IMR-90 (cell line): ENCODE measurements around the gene SRXN1. TPM values are rescaled to one million over a fixed set of nuclear protein-coding genes. Genes with fewer than 3 reads are reported as not detected.

Source experiments
- ATAC-seq: fragments of 200-7000 bp; cut with Tn5 transposase; 2 replicates; pipeline ENCODE4 v1.9.1; 2020; ENCODE audit warnings: low read depth, mild to moderate bottlenecking, moderate library complexity
- BruUV-seq: library from RNA; stranded (reverse); fragments of 400-500 nt; replicated peaks from 2 replicates; lab custom pipeline; 2021; lab: Mats Ljungman, UMichigan
- CTCF ChIA-PET: fragments of 300-600 bp; formaldehyde crosslinking; extraction: SDS; loops from one replicate; lab custom pipeline; 2021; ENCODE audit warnings: antibody characterized with exemption; lab: Yijun Ruan, JAX
- POLR2A ChIA-PET: fragments of 300-600 bp; sonication (Branson Sonifier 250); formaldehyde crosslinking; loops from one replicate; lab custom pipeline; 2022; ENCODE audit warnings: antibody characterized with exemption; ENCODE audit not compliant: unreplicated experiment; lab: Charles Lee
- DNase-seq: peaks from one replicate; pipeline ENCODE4 v3.0.0; 2013
- H2AFZ ChIP-seq: replicated peaks from 2 replicates; pipeline ENCODE3; 2013; ENCODE audit warnings: low read length, mild to moderate bottlenecking; ENCODE audit not compliant: poor library complexity
- H2AK5ac ChIP-seq: 2 replicates; pipeline ENCODE4 v1.6.1; 2013; ENCODE audit warnings: low read depth, low read length, inconsistent platforms
- H2AK9ac ChIP-seq: replicated peaks from 2 replicates; pipeline ENCODE3; 2013; ENCODE audit warnings: mild to moderate bottlenecking, low read depth, low read length, moderate library complexity; ENCODE audit not compliant: poor library complexity
- H2BK120ac ChIP-seq: 2 replicates; pipeline ENCODE4 v1.6.1; 2013; ENCODE audit warnings: low read depth, low read length, inconsistent platforms
- H2BK15ac ChIP-seq: 3 replicates; pipeline ENCODE4 v1.6.1; 2013; ENCODE audit warnings: low read depth, low read length, inconsistent platforms
- H2BK20ac ChIP-seq: 2 replicates; pipeline ENCODE4 v1.6.1; 2013; ENCODE audit warnings: low read depth, mild to moderate bottlenecking, inconsistent platforms, low read length, moderate library complexity
- H2BK5ac ChIP-seq: 2 replicates; pipeline ENCODE4 v1.6.1; 2013; ENCODE audit warnings: mild to moderate bottlenecking, low read depth, low read length, inconsistent platforms; ENCODE audit not compliant: poor library complexity, severe bottlenecking
- H3K14ac ChIP-seq: replicated peaks from 2 replicates; pipeline ENCODE4 v1.6.1; 2013; ENCODE audit warnings: low read depth, low read length, inconsistent platforms
- H3K18ac ChIP-seq: 2 replicates; pipeline ENCODE4 v1.6.1; 2013; ENCODE audit warnings: low read depth, low read length, control low read depth
- H3K23ac ChIP-seq: 2 replicates; pipeline ENCODE4 v1.6.1; 2013; ENCODE audit warnings: low read depth, low read length, inconsistent platforms
- H3K27ac ChIP-seq: 2 replicates; pipeline ENCODE4 v1.5.1; 2013; ENCODE audit warnings: mild to moderate bottlenecking, control low read depth, low read length; ENCODE audit not compliant: insufficient read depth
- H3K27me3 ChIP-seq: 2 replicates; pipeline ENCODE4 v1.6.1; 2013; ENCODE audit warnings: low read length; ENCODE audit not compliant: control insufficient read depth, insufficient read depth
- H3K36me3 ChIP-seq: 2 replicates; pipeline ENCODE4 v1.6.1; 2013; ENCODE audit warnings: low read length, mixed read lengths; ENCODE audit not compliant: control insufficient read depth, insufficient read depth
- H3K4ac ChIP-seq: 2 replicates; pipeline ENCODE4 v1.6.1; 2013; ENCODE audit warnings: low read depth, low read length, inconsistent platforms
- H3K4me1 ChIP-seq: 2 replicates; pipeline ENCODE4 v1.6.1; 2013; ENCODE audit warnings: low read length, mixed read lengths; ENCODE audit not compliant: control insufficient read depth, insufficient read depth
- H3K4me2 ChIP-seq: 2 replicates; pipeline ENCODE4 v1.6.1; 2013; ENCODE audit warnings: low read depth, mild to moderate bottlenecking, control low read depth, low read length, moderate library complexity
- H3K4me3 ChIP-seq: 2 replicates; pipeline ENCODE4 v1.5.1; 2013; ENCODE audit warnings: low read depth, mild to moderate bottlenecking, control low read depth, low read length, moderate library complexity; ENCODE audit not compliant: insufficient read depth
- H3K56ac ChIP-seq: 2 replicates; pipeline ENCODE4 v1.6.1; 2013; ENCODE audit warnings: low read length, inconsistent platforms; ENCODE audit not compliant: insufficient read depth; ENCODE audit errors: extremely low read depth
- H3K79me1 ChIP-seq, 2 experiments: 2 replicates each; pipeline ENCODE4 v1.6.1; 2013; ENCODE audit warnings: low read length in 2 of 2, inconsistent platforms in 1 of 2, low read depth in 1 of 2
- H3K9ac ChIP-seq: 2 replicates; pipeline ENCODE4 v1.6.1; 2013; ENCODE audit warnings: low read depth, low read length, control low read depth
- H3K9me1 ChIP-seq: 2 replicates; pipeline ENCODE4 v1.6.1; 2013; ENCODE audit warnings: low read length, inconsistent platforms; ENCODE audit not compliant: insufficient read depth
- H3K9me3 ChIP-seq: 2 replicates; pipeline ENCODE4 v1.6.1; 2013; ENCODE audit warnings: low read length; ENCODE audit not compliant: control insufficient read depth, insufficient read depth
- H4K20me1 ChIP-seq: 2 replicates; pipeline ENCODE4 v1.6.1; 2013; ENCODE audit warnings: low read length, inconsistent platforms; ENCODE audit not compliant: insufficient read depth
- H4K5ac ChIP-seq: 2 replicates; pipeline ENCODE4 v1.6.1; 2013; ENCODE audit warnings: mild to moderate bottlenecking, low read depth, low read length, control low read depth
- H4K8ac ChIP-seq, 2 experiments: 2 replicates each; pipeline ENCODE4 v1.6.1; 2013; ENCODE audit warnings: low read depth in 2 of 2, low read length in 2 of 2, control low read depth in 1 of 2, inconsistent platforms in 1 of 2
- H4K91ac ChIP-seq: 2 replicates; pipeline ENCODE4 v1.6.1; 2013; ENCODE audit warnings: low read depth, low read length, inconsistent platforms; ENCODE audit not compliant: insufficient read depth
- BHLHE40 ChIP-seq: fragments of 150-350 bp; IDR thresholded peaks from 2 replicates; pipeline ENCODE4 v1.6.1; 2016; ENCODE audit warnings: mild to moderate bottlenecking, low read depth, low read length
- CHD1 ChIP-seq: IDR thresholded peaks from 2 replicates; pipeline ENCODE4 v1.6.1; 2012; ENCODE audit warnings: low read depth, low read length, improper control_type of control experiment
- FOS ChIP-seq: fragments of 150-350 bp; IDR thresholded peaks from 2 replicates; pipeline ENCODE4 v1.6.1; 2016; ENCODE audit warnings: low read depth, low read length
- MAFK ChIP-seq: IDR thresholded peaks from 2 replicates; pipeline ENCODE4 v1.6.1; 2012; ENCODE audit warnings: low read depth, low read length, improper control_type of control experiment
- NFE2L2 ChIP-seq: fragments of 150-350 bp; IDR thresholded peaks from 2 replicates; pipeline ENCODE4 v1.6.1; 2016; ENCODE audit warnings: low read depth, mild to moderate bottlenecking, low read length
- POLR2A ChIP-seq: IDR thresholded peaks from 2 replicates; pipeline ENCODE4 v1.6.1; 2012; ENCODE audit warnings: mild to moderate bottlenecking, low read depth, low read length
- RAD21 ChIP-seq: IDR thresholded peaks from 2 replicates; pipeline ENCODE4 v1.6.1; 2012; ENCODE audit warnings: low read length, improper control_type of control experiment
- RCOR1 ChIP-seq: IDR thresholded peaks from 2 replicates; pipeline ENCODE4 v1.6.1; 2012; ENCODE audit warnings: mild to moderate bottlenecking, low read length, improper control_type of control experiment; ENCODE audit not compliant: insufficient replicate concordance
- RFX5 ChIP-seq: IDR thresholded peaks from 2 replicates; pipeline ENCODE4 v1.8.0; 2012; ENCODE audit warnings: low read depth, mild to moderate bottlenecking, low read length, moderate library complexity
- SMC3 ChIP-seq: fragments of 150-350 bp; IDR thresholded peaks from 2 replicates; pipeline ENCODE4 v1.6.1; 2016; ENCODE audit warnings: low read depth, mild to moderate bottlenecking, antibody characterized with exemption, low read length, moderate library complexity
- WGBS, 2 experiments: methylation state at CpG; one replicate each; pipeline versions ENCODE4 v1.1.5 to v1.1.7; 2013; ENCODE audit warnings: missing lambda C conversion rate in 2 of 2; ENCODE audit not compliant: insufficient read length in 1 of 2; ENCODE audit errors: extremely low coverage in 2 of 2; 5-methylcytosine and 5-hydroxymethylcytosine counted together
- dilution Hi-C: fragments of 300-500 bp; cut with HindIII; formaldehyde crosslinking; loops from one replicate; pipeline ENCODE4 v1.14.3; 2018; ENCODE audit warnings: low sequenced_read_pairs; ENCODE audit not compliant: unreplicated experiment
- in situ Hi-C: fragments of 300-500 bp; cut with MboI; formaldehyde crosslinking; loops from 3 replicates; pipeline ENCODE4 v1.14.3; 2019; ENCODE audit warnings: low sequenced_read_pairs, inconsistent platforms, mixed read lengths
- intact Hi-C: fragments of 100-400 bp; cut with micrococcal nuclease; formaldehyde crosslinking; loops from 2 replicates; pipeline ENCODE4 v1.10.0; 2022
- polyA plus RNA-seq, 3 experiments: library from polyadenylated mRNA; depleted of rRNA; stranded (reverse); fragments of >200 nt; gene quantifications; 2 replicates each; pipeline ENCODE4 v1.2.3, GENCODE V29; 2012; ENCODE audit warnings: low replicate concordance in 1 of 3
- total RNA-seq: library from RNA; depleted of rRNA; stranded (reverse); fragments of >200 nt; gene quantifications from 2 replicates; pipeline ENCODE4 v1.2.3, GENCODE V29; 2012
- TF ChIP-seq, protein P1 (sequence below): conservative IDR thresholded peaks from 2 replicates; pipeline ENCODE4 v1.5.1; 2012; ENCODE audit warnings: mild to moderate bottlenecking, low read depth, low read length, improper control_type of control experiment
- TF ChIP-seq, protein P2 (sequence below): fragments of 150-350 bp; IDR thresholded peaks from 2 replicates; pipeline ENCODE4 v1.6.1; 2016; ENCODE audit warnings: low read depth, mild to moderate bottlenecking, low read length, moderate library complexity, borderline replicate concordance

Gene SRXN1
- total and polyA plus RNA-seq, 2 of the 4 experiments (the other 2 are of a cell fraction): 51.2 to 71.2 TPM

DNA sequence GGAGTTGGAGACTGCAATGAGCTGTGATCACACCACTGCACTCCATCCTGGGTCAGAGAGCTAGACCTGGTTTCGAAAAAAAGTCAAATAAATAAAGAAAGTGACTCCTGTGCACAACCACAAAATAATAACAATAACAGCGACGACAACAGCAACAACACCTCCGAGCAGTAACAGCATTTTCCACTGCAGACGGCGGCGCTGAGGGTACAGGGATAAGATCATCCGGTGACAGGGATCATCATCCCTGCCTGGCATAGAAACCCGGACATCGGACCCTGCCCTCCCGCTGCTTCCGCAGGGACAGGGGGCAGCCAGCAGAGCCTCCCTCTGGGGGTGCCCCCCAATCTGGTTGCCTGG lies 11.5 kb downstream of the SRXN1 start:
- Histone ChIP-seq H3K27ac (no peak overlapping the region), H3K18ac (no peak overlapping the region), H3K36me3 (no peaks in the 10 kb centered on the region), H4K8ac (no peak overlapping the region), H3K14ac (no peak overlapping the region), H3K4me3 (no peak overlapping the region), H2BK120ac (no peak overlapping the region), H2AK9ac (no peak overlapping the region), H3K4me2 (no peak overlapping the region), H2BK5ac (no peak overlapping the region), H3K27me3 (peaks cover 5% of the 10 kb centered on the region), H3K9me3 (no peaks in the 10 kb centered on the region), H3K23ac (no peak overlapping the region), H4K20me1 (peaks cover 14% of the 10 kb centered on the region), H2BK20ac (no peak overlapping the region), H2AK5ac (no peak overlapping the region), H3K4me1 (no peaks in the 10 kb centered on the region), H2BK15ac (no peak overlapping the region), H3K9ac (no peak overlapping the region), H3K56ac (no peak overlapping the region), H3K9me1 (no peaks in the 10 kb centered on the region), H4K5ac (no peak overlapping the region), H2AFZ (no peak overlapping the region), H4K91ac (no peak overlapping the region), H3K79me1 (peaks cover 0 to 5% of the 10 kb centered on the region in 2 experiments; a peak in 1 of 4 replicates), H3K4ac (no peak overlapping the region)
- POLR2A ChIA-PET: no interaction called here
- no peak for TF ChIP-seq POLR2A
- no peak for TF ChIP-seq RFX5
- TF ChIP-seq, protein P1, sequence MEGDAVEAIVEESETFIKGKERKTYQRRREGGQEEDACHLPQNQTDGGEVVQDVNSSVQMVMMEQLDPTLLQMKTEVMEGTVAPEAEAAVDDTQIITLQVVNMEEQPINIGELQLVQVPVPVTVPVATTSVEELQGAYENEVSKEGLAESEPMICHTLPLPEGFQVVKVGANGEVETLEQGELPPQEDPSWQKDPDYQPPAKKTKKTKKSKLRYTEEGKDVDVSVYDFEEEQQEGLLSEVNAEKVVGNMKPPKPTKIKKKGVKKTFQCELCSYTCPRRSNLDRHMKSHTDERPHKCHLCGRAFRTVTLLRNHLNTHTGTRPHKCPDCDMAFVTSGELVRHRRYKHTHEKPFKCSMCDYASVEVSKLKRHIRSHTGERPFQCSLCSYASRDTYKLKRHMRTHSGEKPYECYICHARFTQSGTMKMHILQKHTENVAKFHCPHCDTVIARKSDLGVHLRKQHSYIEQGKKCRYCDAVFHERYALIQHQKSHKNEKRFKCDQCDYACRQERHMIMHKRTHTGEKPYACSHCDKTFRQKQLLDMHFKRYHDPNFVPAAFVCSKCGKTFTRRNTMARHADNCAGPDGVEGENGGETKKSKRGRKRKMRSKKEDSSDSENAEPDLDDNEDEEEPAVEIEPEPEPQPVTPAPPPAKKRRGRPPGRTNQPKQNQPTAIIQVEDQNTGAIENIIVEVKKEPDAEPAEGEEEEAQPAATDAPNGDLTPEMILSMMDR: no peak
- no peak for TF ChIP-seq MAFK
- TF ChIP-seq FOS: no peak
- TF ChIP-seq CHD1: no peak
- TF ChIP-seq SMC3: no peak
- TF ChIP-seq, protein P2, sequence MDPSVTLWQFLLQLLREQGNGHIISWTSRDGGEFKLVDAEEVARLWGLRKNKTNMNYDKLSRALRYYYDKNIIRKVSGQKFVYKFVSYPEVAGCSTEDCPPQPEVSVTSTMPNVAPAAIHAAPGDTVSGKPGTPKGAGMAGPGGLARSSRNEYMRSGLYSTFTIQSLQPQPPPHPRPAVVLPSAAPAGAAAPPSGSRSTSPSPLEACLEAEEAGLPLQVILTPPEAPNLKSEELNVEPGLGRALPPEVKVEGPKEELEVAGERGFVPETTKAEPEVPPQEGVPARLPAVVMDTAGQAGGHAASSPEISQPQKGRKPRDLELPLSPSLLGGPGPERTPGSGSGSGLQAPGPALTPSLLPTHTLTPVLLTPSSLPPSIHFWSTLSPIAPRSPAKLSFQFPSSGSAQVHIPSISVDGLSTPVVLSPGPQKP: no peak
- no peak for TF ChIP-seq NFE2L2
- TF ChIP-seq RAD21: no peak
- TF ChIP-seq BHLHE40: no peak
- TF ChIP-seq RCOR1: no peak
- ATAC-seq (no peak), DNase-seq (no peak)
- intact Hi-C loops: no loop called here
- CTCF ChIA-PET: no interaction called here
- in situ Hi-C loops: no loop called here
- dilution Hi-C loops: no loop called here
- no TSS peak for BruUV-seq
- WGBS, 2 experiments: 15% methylated on average over 4 of the region's 12 CpGs; no CpG with 5 or more reads in 1 of the 2 experiments
